Gastrocnemius medialis (tissue), 4 donors: ENCODE measurements around the gene HES7.

ENCODE experiments used
- POLR2A ChIP-seq, 2 donors: fragments of 450-650 bp; IDR thresholded peaks; one replicate each; pipeline ENCODE4 v1.6.1; 2017; ENCODE audit warnings: antibody characterized with exemption in 2 of 2, mild to moderate bottlenecking in 2 of 2, moderate library complexity in 2 of 2
- TF ChIP-seq, protein P1 (sequence below), 5 experiments: fragments of 450-650 bp in 3 of 5; fragments of 200-600 bp in 2 of 5; sonication (generic) in 2 of 5; IDR thresholded peaks in 4 of 5; conservative IDR thresholded peaks in 1 of 5; 1 replicate in 4 of 5; 2 replicates in 1 of 5; pipeline ENCODE4 v1.5.1; 2016 to 2019; ENCODE audit warnings: antibody characterized with exemption in 5 of 5, mild to moderate bottlenecking in 3 of 5, moderate library complexity in 3 of 5

GRCh38 chr17:8124350-8125153 is 646 bp upstream of the HES7 start:
- TF ChIP-seq, protein P1, sequence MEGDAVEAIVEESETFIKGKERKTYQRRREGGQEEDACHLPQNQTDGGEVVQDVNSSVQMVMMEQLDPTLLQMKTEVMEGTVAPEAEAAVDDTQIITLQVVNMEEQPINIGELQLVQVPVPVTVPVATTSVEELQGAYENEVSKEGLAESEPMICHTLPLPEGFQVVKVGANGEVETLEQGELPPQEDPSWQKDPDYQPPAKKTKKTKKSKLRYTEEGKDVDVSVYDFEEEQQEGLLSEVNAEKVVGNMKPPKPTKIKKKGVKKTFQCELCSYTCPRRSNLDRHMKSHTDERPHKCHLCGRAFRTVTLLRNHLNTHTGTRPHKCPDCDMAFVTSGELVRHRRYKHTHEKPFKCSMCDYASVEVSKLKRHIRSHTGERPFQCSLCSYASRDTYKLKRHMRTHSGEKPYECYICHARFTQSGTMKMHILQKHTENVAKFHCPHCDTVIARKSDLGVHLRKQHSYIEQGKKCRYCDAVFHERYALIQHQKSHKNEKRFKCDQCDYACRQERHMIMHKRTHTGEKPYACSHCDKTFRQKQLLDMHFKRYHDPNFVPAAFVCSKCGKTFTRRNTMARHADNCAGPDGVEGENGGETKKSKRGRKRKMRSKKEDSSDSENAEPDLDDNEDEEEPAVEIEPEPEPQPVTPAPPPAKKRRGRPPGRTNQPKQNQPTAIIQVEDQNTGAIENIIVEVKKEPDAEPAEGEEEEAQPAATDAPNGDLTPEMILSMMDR (IDR thresholded peaks at IDR 0.05 in 4 of 5, conservative IDR thresholded peaks at IDR 0.05 in 1 of 5), result no peak
- no peak for TF ChIP-seq POLR2A (IDR thresholded peaks at IDR 0.05)
